ENCODE results near the gene LAMTOR2. TPM values are rescaled to one million over a fixed set of nuclear protein-coding genes. Genes with fewer than 3 reads are reported as not detected.

The LAMTOR2 gene
- polyA plus RNA-seq, 1 donor (not counting 4 experiments of a cell fraction or from before 2014, with no cell fraction given), result 67.5 TPM

DNA sequence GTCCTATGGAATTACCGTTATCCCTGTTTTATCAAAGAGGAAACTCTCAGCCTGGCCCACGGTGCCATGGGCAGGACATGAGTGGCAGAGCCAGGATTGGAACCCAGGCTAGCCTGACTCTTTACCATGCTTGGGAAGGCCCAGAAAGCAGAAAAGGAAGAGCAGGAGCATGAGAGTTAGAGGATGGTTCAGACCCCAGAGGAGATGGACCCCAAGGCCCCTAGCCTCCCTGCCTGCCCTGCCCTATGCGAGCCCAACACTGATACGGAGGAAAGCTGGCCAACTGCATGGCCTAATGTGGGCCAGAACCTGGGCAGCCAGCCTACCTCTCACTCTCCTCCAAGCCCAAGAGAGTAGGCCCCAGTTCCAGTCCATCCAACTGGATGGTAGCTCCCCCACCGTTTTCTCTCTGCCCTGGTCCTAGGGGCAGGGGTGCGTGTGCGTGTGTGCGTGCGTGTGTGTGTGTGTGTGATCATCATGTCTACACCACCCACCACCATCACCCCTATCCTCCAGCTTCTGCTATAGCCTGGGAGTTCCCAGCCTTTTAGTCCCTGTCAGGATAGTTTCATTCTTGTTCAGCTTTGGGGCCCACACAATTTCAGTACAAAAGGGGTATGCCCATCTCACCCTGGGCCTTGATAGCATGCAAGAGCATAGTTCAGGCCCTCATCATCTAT lies 43.1 kb downstream of the LAMTOR2 start:
- no peak for DNase-seq (ENCODE audit: low read depth, low spot score)
- H3K79me2 ChIP-seq (ENCODE audit: control insufficient read depth, insufficient read depth, low read length), result no peaks in the 10 kb centered on the region
- H3K27me3 ChIP-seq (ENCODE audit: control insufficient read depth, extremely low read depth, insufficient read depth, low read length), result no peaks in the 10 kb centered on the region
- no peak overlapping the region for H3K4me2 ChIP-seq (ENCODE audit: control insufficient read depth, extremely low read depth, insufficient read depth, low read depth, low read length)
- TF ChIP-seq, protein P1, sequence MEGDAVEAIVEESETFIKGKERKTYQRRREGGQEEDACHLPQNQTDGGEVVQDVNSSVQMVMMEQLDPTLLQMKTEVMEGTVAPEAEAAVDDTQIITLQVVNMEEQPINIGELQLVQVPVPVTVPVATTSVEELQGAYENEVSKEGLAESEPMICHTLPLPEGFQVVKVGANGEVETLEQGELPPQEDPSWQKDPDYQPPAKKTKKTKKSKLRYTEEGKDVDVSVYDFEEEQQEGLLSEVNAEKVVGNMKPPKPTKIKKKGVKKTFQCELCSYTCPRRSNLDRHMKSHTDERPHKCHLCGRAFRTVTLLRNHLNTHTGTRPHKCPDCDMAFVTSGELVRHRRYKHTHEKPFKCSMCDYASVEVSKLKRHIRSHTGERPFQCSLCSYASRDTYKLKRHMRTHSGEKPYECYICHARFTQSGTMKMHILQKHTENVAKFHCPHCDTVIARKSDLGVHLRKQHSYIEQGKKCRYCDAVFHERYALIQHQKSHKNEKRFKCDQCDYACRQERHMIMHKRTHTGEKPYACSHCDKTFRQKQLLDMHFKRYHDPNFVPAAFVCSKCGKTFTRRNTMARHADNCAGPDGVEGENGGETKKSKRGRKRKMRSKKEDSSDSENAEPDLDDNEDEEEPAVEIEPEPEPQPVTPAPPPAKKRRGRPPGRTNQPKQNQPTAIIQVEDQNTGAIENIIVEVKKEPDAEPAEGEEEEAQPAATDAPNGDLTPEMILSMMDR (optimal IDR thresholded peaks at IDR 0.05 in 1 of 3, IDR thresholded peaks at IDR 0.05 in 1 of 3, conservative IDR thresholded peaks at IDR 0.05 in 1 of 3; ENCODE audit: extremely low read depth in 1 of 3, insufficient read depth in 2 of 3, low read length in 3 of 3), result no peak
- TF ChIP-seq EZH2 (IDR thresholded peaks at IDR 0.05; ENCODE audit: low read length), result no peak
- no peak overlapping the region for H3K27ac ChIP-seq (ENCODE audit: control insufficient read depth, insufficient read depth, low read length)
- no peaks in the 10 kb centered on the region for H4K20me1 ChIP-seq (ENCODE audit: control insufficient read depth, extremely low read depth, insufficient read depth, low read length)
- H2AFZ ChIP-seq (ENCODE audit: control insufficient read depth, low read length), result no peak overlapping the region
- H3K36me3 ChIP-seq (ENCODE audit: control insufficient read depth in 2 of 2, extremely low read depth in 1 of 2, insufficient read depth in 2 of 2, low read length in 2 of 2), result no peaks in the 10 kb centered on the region
- no peak overlapping the region for H3K9ac ChIP-seq (ENCODE audit: control insufficient read depth, extremely low read depth, insufficient read depth, low read length)
- H3K4me1 ChIP-seq (ENCODE audit: control insufficient read depth, extremely low read depth, insufficient read depth, low read length), result peaks cover 45% of the 10 kb centered on the region
- H3K9me1 ChIP-seq (ENCODE audit: control insufficient read depth, extremely low read depth, insufficient read depth, low read length), result peaks cover 2% of the 10 kb centered on the region
- dilution Hi-C loops (cut with MboI; ENCODE audit: extremely low pct_ligation_motif_present, low sequenced_read_pairs), result no loop called here
- no peaks in the 10 kb centered on the region for H3K9me3 ChIP-seq (ENCODE audit: control insufficient read depth, low read depth, low read length)
- FAIRE-seq, result no peak
- H3K4me3 ChIP-seq (ENCODE audit: control insufficient read depth in 2 of 3, extremely low read depth in 1 of 3, insufficient read depth in 2 of 3, low read depth in 1 of 3, low read length in 3 of 3), result no peak overlapping the region

DNA sequence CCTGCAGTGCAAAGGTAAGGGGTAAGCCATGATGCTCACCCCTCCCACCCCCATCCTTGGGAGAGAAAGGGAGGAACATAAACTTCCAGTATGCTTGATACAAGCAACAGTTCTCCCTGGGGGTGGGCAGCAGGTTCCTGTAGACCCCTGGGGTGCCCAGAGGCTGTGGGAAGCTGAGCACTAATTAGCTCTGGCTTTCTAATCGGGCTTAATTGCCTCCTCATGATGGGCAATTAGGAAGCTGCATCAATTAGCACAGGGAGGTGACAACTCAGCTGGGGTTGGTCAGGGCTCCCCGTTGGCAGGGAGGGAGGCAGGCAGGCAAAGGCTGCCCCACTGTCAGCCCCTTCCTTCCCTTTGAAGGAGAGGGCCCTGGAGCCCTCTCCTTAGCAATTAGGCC lies 44.2 kb downstream of the LAMTOR2 start:
- Histone ChIP-seq H4K20me1 (ENCODE audit: control insufficient read depth, extremely low read depth, insufficient read depth, low read length) (no peaks in the 10 kb centered on the region), H3K27me3 (ENCODE audit: control insufficient read depth, extremely low read depth, insufficient read depth, low read length) (no peaks in the 10 kb centered on the region), H3K9me3 (ENCODE audit: control insufficient read depth, low read depth, low read length) (no peaks in the 10 kb centered on the region), H3K4me1 (ENCODE audit: control insufficient read depth, extremely low read depth, insufficient read depth, low read length) (peaks cover 56% of the 10 kb centered on the region), H2AFZ (ENCODE audit: control insufficient read depth, low read length) (no peak overlapping the region), H3K36me3 (ENCODE audit: control insufficient read depth in 2 of 2, extremely low read depth in 1 of 2, insufficient read depth in 2 of 2, low read length in 2 of 2) (no peaks in the 10 kb centered on the region), H3K79me2 (ENCODE audit: control insufficient read depth, insufficient read depth, low read length) (no peaks in the 10 kb centered on the region), H3K27ac (ENCODE audit: control insufficient read depth, insufficient read depth, low read length) (no peak overlapping the region), H3K9ac (ENCODE audit: control insufficient read depth, extremely low read depth, insufficient read depth, low read length) (no peak overlapping the region), H3K4me2 (ENCODE audit: control insufficient read depth, extremely low read depth, insufficient read depth, low read depth, low read length) (no peak overlapping the region), H3K4me3 (ENCODE audit: control insufficient read depth in 2 of 3, extremely low read depth in 1 of 3, insufficient read depth in 2 of 3, low read depth in 1 of 3, low read length in 3 of 3) (no peak overlapping the region), H3K9me1 (ENCODE audit: control insufficient read depth, extremely low read depth, insufficient read depth, low read length) (peaks cover 2% of the 10 kb centered on the region)
- TF ChIP-seq, protein P1 (optimal IDR thresholded peaks at IDR 0.05 in 1 of 3, IDR thresholded peaks at IDR 0.05 in 1 of 3, conservative IDR thresholded peaks at IDR 0.05 in 1 of 3; ENCODE audit: extremely low read depth in 1 of 3, insufficient read depth in 2 of 3, low read length in 3 of 3), result no peak
- no peak for TF ChIP-seq EZH2 (IDR thresholded peaks at IDR 0.05; ENCODE audit: low read length)
- no peak for DNase-seq (ENCODE audit: low read depth, low spot score)
- dilution Hi-C loops (cut with MboI; ENCODE audit: extremely low pct_ligation_motif_present, low sequenced_read_pairs), result no loop called here
- FAIRE-seq, result no peak

All from keratinocyte (primary cell).